Erythroblast (primary cell): ENCODE data around the gene CXCR1.
"Not testable (repeated sequence)": the region's sequence is repeated elsewhere in the genome, so short reads cannot be mapped to it uniquely, and the experiment has no call there.

ENCODE experiments used
- DNase-seq, 2 experiments: peaks; one replicate each; lab custom pipeline; 2025; lab: John Stamatoyannopoulos, UW
- GATA1 ChIP-seq: IDR thresholded peaks from 2 replicates; pipeline ENCODE4 v1.6.1; 2011; ENCODE audit warnings: low read depth, mild to moderate bottlenecking, control low read depth, low read length, moderate library complexity
- POLR2A ChIP-seq: IDR thresholded peaks from 2 replicates; pipeline ENCODE4 v1.6.1; 2011; ENCODE audit warnings: mild to moderate bottlenecking, low read length

The CXCR1 gene

DNA sequence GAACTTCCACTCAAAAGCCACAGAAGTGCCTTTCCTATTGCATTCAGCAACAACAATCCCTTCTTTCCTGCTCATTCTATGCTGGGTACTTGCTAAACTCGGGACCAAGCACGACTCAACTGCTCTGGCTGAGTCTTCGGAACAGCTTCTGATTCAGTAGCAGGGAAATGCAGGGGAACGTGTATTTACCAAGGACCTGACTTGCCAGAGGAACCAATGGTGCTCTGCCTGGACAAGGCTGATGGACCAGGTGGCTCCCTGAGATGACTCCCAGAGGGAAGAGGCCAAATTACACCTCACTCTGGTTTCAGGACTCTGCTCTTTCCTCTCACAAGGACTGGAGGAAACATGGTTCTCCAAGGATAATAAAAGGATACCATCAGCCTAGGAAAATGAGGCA, 28.7 kb downstream of the CXCR1 start:
- no peak for DNase-seq
- TF ChIP-seq POLR2A (no peak), GATA1 (no peak)

DNA sequence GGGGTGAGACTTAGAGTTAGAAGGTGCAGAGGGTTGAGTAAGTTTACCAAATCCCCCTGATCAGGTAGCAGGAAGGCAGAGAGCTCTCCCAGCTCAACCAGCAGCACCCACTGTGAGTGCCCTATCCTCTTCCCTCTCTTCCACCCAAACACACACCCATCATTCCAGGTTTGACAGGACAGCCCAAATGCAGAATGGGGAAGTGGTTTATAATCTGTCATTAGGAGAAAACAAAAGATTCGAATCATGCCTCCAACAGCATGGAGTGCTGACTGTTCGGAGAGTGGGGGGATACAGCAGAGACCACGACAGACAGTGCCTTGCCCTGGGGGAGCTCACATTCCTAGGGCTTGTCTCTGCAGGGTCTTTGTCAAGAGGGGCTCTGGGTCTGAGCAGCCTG, 29.2 kb downstream of the CXCR1 start:
- DNase-seq, result no peak
- TF ChIP-seq GATA1 (no peak), POLR2A (no peak)

DNA sequence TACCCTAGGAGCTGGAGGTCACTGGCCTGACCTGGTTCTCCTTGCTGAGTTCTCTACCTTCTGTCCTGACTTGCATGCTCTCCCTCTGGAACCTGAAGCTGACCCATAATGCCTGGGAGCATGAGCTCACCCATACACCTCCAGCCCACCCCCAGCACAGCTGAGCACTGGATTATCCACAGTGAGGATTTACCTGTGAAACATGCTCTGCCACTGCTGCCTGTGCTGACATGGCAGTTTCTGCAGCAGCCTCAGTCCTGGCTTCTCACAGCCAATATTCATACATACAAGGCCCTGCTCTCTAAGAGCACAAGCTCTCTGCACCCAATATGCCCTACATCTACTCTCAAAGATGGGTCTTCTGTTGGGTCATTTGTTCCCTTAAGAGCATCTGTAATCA, 35.9 kb downstream of the CXCR1 start:
- no peak for TF ChIP-seq POLR2A
- TF ChIP-seq GATA1, result no peak
- DNase-seq, result no peak

DNA sequence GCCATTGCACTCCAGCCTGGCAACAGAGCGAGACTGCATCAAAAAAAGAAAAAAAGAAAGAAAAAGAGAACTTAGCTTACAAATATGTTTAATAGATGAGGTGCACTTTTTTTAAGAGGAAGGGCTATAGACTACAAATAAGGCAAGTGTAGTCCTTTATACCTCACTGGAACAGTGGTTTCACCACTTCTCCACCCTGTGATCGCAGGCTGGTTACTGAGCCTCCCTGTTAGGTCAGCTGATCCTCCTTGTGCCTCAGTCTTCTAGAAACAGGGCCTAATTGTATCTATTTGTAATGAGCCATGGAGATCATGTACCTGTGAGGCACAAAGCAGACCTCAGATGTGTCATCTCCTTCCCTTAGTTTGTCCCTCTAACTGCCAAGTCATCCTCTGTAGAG, 36.4 kb downstream of the CXCR1 start:
- TF ChIP-seq POLR2A (no peak), GATA1 (no peak)
- no peak for DNase-seq

DNA sequence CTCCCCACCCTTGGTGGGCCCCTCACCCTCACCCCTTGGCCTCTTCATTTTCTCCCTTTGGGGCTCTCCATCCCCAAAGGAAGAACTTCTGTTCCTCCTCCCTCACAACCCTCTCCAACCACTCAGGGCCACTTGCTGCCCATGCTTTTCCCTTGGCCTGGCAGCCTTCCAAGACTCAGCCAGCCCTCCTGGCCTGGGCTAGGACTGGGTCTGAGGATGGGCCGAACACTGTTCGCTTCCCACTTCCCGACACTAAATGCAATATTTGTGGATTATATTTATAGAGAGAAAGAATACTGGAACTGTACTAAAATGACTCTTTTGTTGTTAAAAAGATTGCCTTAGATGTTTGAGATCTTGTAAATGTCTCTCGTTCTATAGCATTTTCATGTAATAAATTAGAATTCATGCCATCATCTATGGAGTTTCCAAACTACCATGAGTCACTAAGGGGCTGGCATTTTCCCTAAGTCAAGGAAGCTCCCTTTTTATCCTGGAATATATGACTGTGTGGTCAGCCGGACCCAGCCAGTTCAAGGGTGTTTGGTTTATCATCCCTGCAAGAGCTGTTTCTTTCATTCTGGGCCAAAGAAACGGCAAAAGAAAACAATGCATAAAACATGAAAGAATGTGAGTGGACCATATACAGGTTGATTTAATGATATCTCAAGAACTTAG, 37.2 kb downstream of the CXCR1 start:
- TF ChIP-seq GATA1, result no peak
- TF ChIP-seq POLR2A, result no peak
- no peak for DNase-seq

DNA sequence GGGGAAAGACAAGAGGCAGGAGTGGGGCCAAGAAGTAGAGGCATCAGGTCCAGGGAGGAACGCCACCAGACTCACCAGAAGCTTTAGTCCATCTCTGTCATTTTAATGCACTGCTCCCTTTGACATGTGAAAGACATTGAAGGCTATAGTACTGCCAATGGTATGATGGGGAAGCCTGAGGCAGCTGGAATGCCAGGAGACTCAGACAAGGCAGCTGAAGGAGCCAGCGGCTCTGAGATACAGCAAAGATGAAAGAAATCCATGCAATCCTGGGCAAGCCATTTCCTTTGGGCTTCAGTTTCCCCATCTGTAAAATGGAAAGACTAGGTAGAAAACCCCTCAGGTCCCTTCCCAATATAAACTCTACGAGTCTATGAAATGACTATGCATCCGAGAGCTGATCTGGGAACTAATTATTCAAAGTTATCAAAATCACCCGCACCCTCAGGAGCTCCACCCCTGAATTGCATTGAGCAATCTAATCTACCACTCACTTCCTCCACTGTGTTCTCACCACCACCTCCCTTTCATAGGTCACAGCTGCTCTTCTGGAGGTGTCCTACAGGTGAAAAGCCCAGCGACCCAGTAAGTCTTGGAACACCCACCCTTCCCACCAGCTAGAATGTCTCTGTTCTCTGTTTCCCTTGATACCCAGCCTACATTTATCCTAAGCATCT, 37.8 kb downstream of the CXCR1 start:
- no peak for DNase-seq
- no peak for TF ChIP-seq POLR2A
- no peak for TF ChIP-seq GATA1

DNA sequence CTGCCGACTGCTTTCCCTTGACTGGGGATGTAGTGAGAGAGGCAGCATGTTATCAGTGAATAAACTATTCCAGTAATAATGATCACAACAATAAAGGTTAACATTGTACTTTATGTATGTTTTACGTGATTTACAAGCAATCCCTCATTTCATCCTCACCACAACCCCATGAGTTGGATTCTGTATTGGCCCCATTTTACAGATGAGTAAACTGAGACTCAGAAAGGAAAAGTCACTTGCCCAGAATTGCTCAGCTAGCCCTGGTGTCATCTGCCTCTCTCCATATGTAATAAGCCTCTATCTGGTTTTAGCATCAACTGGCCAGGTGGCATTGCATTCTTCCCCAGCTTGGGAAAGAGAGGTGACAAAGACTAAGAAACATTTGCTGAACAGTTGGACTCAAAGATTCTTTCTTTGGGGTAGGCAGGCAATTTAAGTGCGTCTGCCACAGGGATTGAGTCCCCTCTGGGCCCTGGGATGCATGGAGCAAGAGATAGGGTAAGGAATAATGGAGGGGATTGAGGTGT, 38.8 kb downstream of the CXCR1 start:
- DNase-seq, result no peak
- TF ChIP-seq POLR2A (no peak), GATA1 (no peak)

DNA sequence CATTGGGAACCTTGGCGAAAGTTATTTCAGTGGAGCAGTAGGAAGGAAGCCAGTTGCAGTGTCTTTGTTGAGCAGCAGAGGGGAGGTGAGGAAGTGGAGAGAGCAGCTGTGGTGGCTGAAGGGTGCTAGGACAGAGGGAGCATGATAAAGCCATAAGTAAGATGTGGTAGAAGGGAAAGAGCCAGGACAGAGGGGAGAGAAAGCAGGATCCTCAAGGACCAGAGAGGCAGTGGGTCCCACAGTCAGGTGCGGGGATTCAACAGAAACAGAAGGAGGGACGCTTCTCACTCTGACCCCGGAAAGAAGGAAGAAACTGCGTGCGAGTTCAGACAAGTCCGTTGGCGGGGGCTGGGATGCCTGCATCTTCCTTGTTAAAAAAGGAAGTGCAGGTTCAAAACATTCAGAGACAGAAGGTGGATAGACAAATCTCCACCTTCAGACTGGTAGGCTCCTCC, 41.1 kb downstream of the CXCR1 start, which contains the start of gene CXCR2:
CXCR2 (plus strand) TSS at position 403 of the 455 bp plus-strand sequence. CDS start 8,774 bp downstream, outside the sequence.
- TF ChIP-seq GATA1 (no peak), POLR2A (no peak)
- no peak for DNase-seq

DNA sequence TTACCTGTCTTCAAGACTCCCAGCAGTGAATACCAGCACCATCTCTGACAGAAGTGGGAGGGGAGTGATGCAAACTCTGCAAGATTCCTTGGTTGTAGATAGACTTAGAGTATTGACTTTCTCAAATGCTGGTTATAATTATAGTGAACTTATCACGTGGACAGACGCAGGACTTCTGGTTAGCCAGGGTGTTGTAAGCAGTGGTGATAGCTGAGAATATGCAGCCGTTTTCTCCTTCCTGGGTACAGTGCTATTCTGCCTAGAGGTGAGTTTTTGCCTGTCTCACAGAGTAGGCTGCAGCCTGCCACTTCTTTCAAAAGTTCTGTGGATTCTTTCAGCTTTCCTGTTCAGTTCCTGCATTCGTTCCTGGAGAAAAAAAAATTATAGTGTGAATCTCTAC, 41.7 kb downstream of the CXCR1 start:
- DNase-seq, result no peak
- TF ChIP-seq GATA1 (no peak), POLR2A (no peak)

DNA sequence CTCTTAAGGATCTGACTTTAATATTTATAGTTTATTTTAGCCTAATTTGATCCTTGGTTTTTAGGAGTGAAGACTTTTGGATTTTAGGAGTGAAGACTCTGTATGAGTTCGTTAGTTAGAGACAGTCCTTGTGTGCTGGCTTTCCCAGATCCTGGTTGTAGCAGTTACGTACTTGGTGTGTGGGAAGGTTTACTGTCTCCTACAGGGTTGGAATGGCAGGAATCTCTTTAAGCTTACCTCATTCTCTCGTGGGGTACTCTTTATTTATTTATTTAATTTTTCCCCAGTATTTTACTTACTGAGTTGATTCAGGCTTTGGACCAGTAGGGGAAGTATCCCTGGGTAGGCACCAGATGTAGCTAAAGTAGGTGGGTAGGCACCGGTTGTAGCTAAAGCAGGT, 42.8 kb downstream of the CXCR1 start:
- DNase-seq, result no peak
- TF ChIP-seq POLR2A (no peak), GATA1 (no peak)

DNA sequence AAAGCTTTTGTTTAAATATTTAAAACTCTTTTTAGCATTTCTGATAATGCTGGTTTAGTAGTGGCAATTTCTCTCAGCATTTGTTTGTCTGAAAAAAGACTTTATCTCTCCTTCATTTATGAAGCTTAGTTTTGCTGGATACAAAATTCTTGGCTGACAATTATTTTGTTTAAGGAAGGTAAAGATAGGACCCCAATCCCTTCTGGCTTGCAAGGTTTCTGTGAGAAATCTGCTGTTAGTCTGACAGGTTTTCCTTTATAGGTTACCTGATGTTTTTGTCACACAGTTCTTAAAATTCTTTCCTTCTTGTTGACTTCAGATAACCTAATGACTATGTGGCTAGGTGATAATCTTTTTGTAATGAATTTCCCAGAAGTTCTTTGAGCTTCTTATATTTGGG, 44.5 kb downstream of the CXCR1 start:
- not testable (repeated sequence) for DNase-seq

DNA sequence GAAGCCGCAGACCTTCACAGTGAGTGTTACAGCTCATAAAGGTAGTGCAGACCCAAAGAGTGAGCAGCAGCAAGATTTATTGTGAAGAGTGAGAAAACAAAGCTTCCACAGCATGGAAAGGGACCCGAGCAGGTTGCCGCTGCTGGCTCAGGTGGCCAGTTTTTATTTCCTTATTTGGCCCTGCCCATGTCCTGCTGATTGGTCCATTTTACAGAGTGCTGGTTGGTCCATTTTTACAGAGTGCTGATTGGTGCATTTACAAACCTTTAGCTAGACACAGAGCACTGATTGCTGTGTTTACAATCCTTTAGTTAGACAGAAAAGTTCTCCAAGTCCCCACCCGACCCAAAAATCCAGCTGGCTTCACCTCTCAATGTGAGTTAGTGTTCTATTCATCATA, 45.0 kb downstream of the CXCR1 start:
- not testable (repeated sequence) for DNase-seq
